SJSA1 (cell line): ENCODE data around the gene EFNA3. TPM values are rescaled to one million over a fixed set of nuclear protein-coding genes. Genes with fewer than 3 reads are reported as not detected.

Experiments
- total RNA-seq: library from RNA; depleted of rRNA; stranded (reverse); fragments of >200 nt; shearing (Covaris generic); gene quantifications from 2 replicates; pipeline ENCODE4 v1.2.3, GENCODE V29; 2014; rRNA removed

EFNA3 gene
- total RNA-seq, 1 experiment from 2014 or later, result 0.21 TPM

Other genes with a start within 250 kb of the EFNA3 start
- gene KCNN3, start 208.6 kb upstream of the EFNA3 start, total RNA-seq, result not detected in 2 replicates
- gene PMVK, start 142.1 kb upstream of the EFNA3 start, total RNA-seq, result 0.41 and 4.7 TPM in 2 replicates
- 25.2 and 30.2 TPM in 2 replicates for gene PBXIP1, start 122.7 kb upstream of the EFNA3 start, total RNA-seq
- gene PYGO2, start 117.1 kb upstream of the EFNA3 start, total RNA-seq, result 18.0 and 20.0 TPM in 2 replicates
- gene SHC1, start 108.1 kb upstream of the EFNA3 start, total RNA-seq, result 101 and 155 TPM in 2 replicates
- gene CKS1B, start 104.2 kb upstream of the EFNA3 start, total RNA-seq, result 290 and 338 TPM in 2 replicates
- 15.4 and 23.7 TPM in 2 replicates for gene FLAD1, start 95.5 kb upstream of the EFNA3 start, total RNA-seq
- not detected in 2 replicates for gene LENEP, start 85.3 kb upstream of the EFNA3 start, total RNA-seq
- gene ZBTB7B, start 76.0 kb upstream of the EFNA3 start, total RNA-seq, result 15.3 and 24.5 TPM in 2 replicates
- gene DCST2, start 45.1 kb upstream of the EFNA3 start, total RNA-seq, result not detected in 2 replicates
- gene DCST1, start 45.0 kb upstream of the EFNA3 start, total RNA-seq, result not detected in 2 replicates
- 27.0 and 32.0 TPM in 2 replicates for gene ADAM15, start 27.5 kb upstream of the EFNA3 start, total RNA-seq
- gene EFNA4, start 15.1 kb upstream of the EFNA3 start, total RNA-seq, result 4.7 and 4.8 TPM in 2 replicates
- 0.89 and 0.91 TPM in 2 replicates for gene EFNA1, start 49.0 kb downstream of the EFNA3 start, total RNA-seq
- 9.9 and 23.4 TPM in 2 replicates for gene SLC50A1, start 57.0 kb downstream of the EFNA3 start, total RNA-seq
- gene DPM3, start 61.7 kb downstream of the EFNA3 start, total RNA-seq, result 40.7 and 76.6 TPM in 2 replicates
- gene KRTCAP2, start 94.5 kb downstream of the EFNA3 start, total RNA-seq, result 61.7 and 94.8 TPM in 2 replicates
- gene TRIM46, start 95.0 kb downstream of the EFNA3 start, total RNA-seq, result 0.21 and 1.1 TPM in 2 replicates
- gene THBS3, start 129.1 kb downstream of the EFNA3 start, total RNA-seq, result 3.2 and 5.4 TPM in 2 replicates
- 69.7 and 86.0 TPM in 2 replicates for gene MTX1, start 129.9 kb downstream of the EFNA3 start, total RNA-seq
- gene ENTREP3, start 176.6 kb downstream of the EFNA3 start, total RNA-seq, result 3.7 and 11.9 TPM in 2 replicates
- gene SCAMP3, start 183.5 kb downstream of the EFNA3 start, total RNA-seq, result 54.6 and 55.9 TPM in 2 replicates
- 13.0 and 13.7 TPM in 2 replicates for gene CLK2, start 194.7 kb downstream of the EFNA3 start, total RNA-seq
- gene HCN3, start 198.6 kb downstream of the EFNA3 start, total RNA-seq, result 0.97 and 2.5 TPM in 2 replicates
- not detected in 2 replicates for gene PKLR, start 222.6 kb downstream of the EFNA3 start, total RNA-seq
- gene FDPS, start 230.0 kb downstream of the EFNA3 start, total RNA-seq, result 205 and 232 TPM in 2 replicates
- gene RUSC1, start 242.1 kb downstream of the EFNA3 start, total RNA-seq, result 39.8 and 40.9 TPM in 2 replicates